ENCODE measurements around the gene ATOH1.

Gene ATOH1

GRCh38 chr4:93878566-93878965, 50.0 kb downstream of the ATOH1 start:
- DNase-seq (ENCODE audit: extremely low read depth, low read depth) = no peak
- H3K4me3 ChIP-seq (replicated peaks; ENCODE audit: low read depth, low read length) = no peak overlapping the region
- TF ChIP-seq CTCF (IDR thresholded peaks at IDR 0.05; ENCODE audit: low read depth, low read length, missing control alignments) = no peak

GRCh38 chr4:93879919-93880318, 51.4 kb downstream of the ATOH1 start:
- no peak for TF ChIP-seq CTCF (IDR thresholded peaks at IDR 0.05; ENCODE audit: low read depth, low read length, missing control alignments)
- no peak for DNase-seq (ENCODE audit: extremely low read depth, low read depth)
- H3K4me3 ChIP-seq (replicated peaks; ENCODE audit: low read depth, low read length) = no peak overlapping the region

All from HFF-Myc (cell line).